T-cell (primary cell): ENCODE data around the gene LINGO3. TPM values are rescaled to one million over a fixed set of nuclear protein-coding genes. Genes with fewer than 3 reads are reported as not detected.

Experiments used
- ATAC-seq, 4 experiments: fragments of 200-7000 bp in 3 of 4; fragments of 150-1000 bp in 1 of 4; cut with Tn5 transposase; replicated peaks in 1 of 4; 1 replicate in 3 of 4; 2 replicates in 1 of 4; pipeline ENCODE4 v1.10.0; 2021; ENCODE audit warnings: moderate library complexity in 3 of 4, mild to moderate bottlenecking in 2 of 4, moderate number of reproducible peaks in 1 of 4
- CTCF ChIA-PET, 2 donors: fragments of 300-600 bp; sonication (Branson Sonifier 250); formaldehyde crosslinking; loops; one replicate each; lab custom pipeline; 2022; ENCODE audit warnings: antibody characterized with exemption in 2 of 2; lab: Charles Lee
- POLR2A ChIA-PET, 2 donors: fragments of 300-600 bp; sonication (Branson Sonifier 250); formaldehyde crosslinking; loops; one replicate each; lab custom pipeline; 2022; ENCODE audit warnings: antibody characterized with exemption in 2 of 2; lab: Charles Lee
- DNase-seq, 35 experiments: peaks; one replicate each; pipeline versions ENCODE4 v3.0.0 to v3.0.0-alpha.2; 2013 to 2023
- H3K27ac ChIP-seq: one replicate; pipeline ENCODE4 v1.5.1; 2013; ENCODE audit warnings: low read length
- H3K27me3 ChIP-seq, 2 experiments: replicated peaks in 1 of 2; 1 replicate in 1 of 2; 2 replicates in 1 of 2; pipeline versions ENCODE4 v1.6.1 to v1.7.0; 2013; ENCODE audit warnings: low read length in 1 of 2, mixed read lengths in 1 of 2; ENCODE audit not compliant: control insufficient read depth in 2 of 2, insufficient read depth in 2 of 2; ENCODE audit errors: extremely low read depth in 1 of 2
- H3K36me3 ChIP-seq, 2 donors: 1 replicate in 1 of 2; 2 replicates in 1 of 2; pipeline versions ENCODE4 v1.6.1 to v1.7.0; 2013; ENCODE audit warnings: low read length in 1 of 2; ENCODE audit not compliant: control insufficient read depth in 2 of 2, insufficient read depth in 1 of 2; ENCODE audit errors: extremely low read depth in 1 of 2
- H3K4me1 ChIP-seq, 2 experiments: 1 replicate in 1 of 2; 2 replicates in 1 of 2; pipeline versions ENCODE4 v1.6.1 to v1.7.0; 2013; ENCODE audit warnings: low read length in 2 of 2, mixed read lengths in 1 of 2; ENCODE audit not compliant: insufficient read depth in 2 of 2, control insufficient read depth in 1 of 2; ENCODE audit errors: extremely low read depth in 1 of 2
- H3K4me3 ChIP-seq, 2 donors: 1 replicate in 1 of 2; 2 replicates in 1 of 2; pipeline versions ENCODE4 v1.5.1 to v1.7.0; 2013; ENCODE audit warnings: mild to moderate bottlenecking in 2 of 2, low read length in 1 of 2, moderate library complexity in 1 of 2; ENCODE audit not compliant: control insufficient read depth in 1 of 2; ENCODE audit errors: extremely low read depth in 1 of 2
- H3K9me3 ChIP-seq: 2 replicates; pipeline ENCODE4 v1.7.0; 2013
- H3K27ac Mint-ChIP-seq, 2 donors: one replicate each; pipeline ENCODE4 v1.8.0; 2020 to 2021; ENCODE audit warnings: mild to moderate bottlenecking in 2 of 2, mixed read lengths in 2 of 2
- H3K27me3 Mint-ChIP-seq, 2 donors: one replicate each; pipeline ENCODE4 v1.8.0; 2021 to 2022; ENCODE audit warnings: mixed read lengths in 2 of 2
- H3K36me3 Mint-ChIP-seq: one replicate; pipeline ENCODE4 v1.8.0; 2021; ENCODE audit warnings: mixed read lengths
- H3K4me1 Mint-ChIP-seq, 3 donors: one replicate each; pipeline ENCODE4 v1.8.0; 2020 to 2022; ENCODE audit warnings: mixed read lengths in 3 of 3, mild to moderate bottlenecking in 1 of 3
- H3K4me3 Mint-ChIP-seq, 3 donors: one replicate each; pipeline ENCODE4 v1.8.0; 2020 to 2022; ENCODE audit warnings: mild to moderate bottlenecking in 3 of 3, mixed read lengths in 3 of 3, moderate library complexity in 3 of 3
- H3K9me3 Mint-ChIP-seq, 3 donors: one replicate each; pipeline ENCODE4 v1.8.0; 2020 to 2022; ENCODE audit warnings: mixed read lengths in 3 of 3
- WGBS: methylation state at CpG from one replicate; pipeline ENCODE4 v1.1.5; 2013; ENCODE audit warnings: missing lambda C conversion rate; ENCODE audit not compliant: insufficient coverage; 5-methylcytosine and 5-hydroxymethylcytosine counted together
- total RNA-seq, 35 experiments: library from RNA in 6 of 35; stranded (reverse) in 6 of 35; fragments of 120-200 nt in 1 of 35; gene quantifications; one replicate each; pipeline versions ENCODE4 v1.2.1 to v1.2.4 and lab custom pipeline; 2013 to 2026

Gene LINGO3
- total RNA-seq, 5 donors from 2014 or later (not counting 1 experiment from before 2014, with no cell fraction given), result 0.23 to 1.7 (median 0.99) TPM

DNA sequence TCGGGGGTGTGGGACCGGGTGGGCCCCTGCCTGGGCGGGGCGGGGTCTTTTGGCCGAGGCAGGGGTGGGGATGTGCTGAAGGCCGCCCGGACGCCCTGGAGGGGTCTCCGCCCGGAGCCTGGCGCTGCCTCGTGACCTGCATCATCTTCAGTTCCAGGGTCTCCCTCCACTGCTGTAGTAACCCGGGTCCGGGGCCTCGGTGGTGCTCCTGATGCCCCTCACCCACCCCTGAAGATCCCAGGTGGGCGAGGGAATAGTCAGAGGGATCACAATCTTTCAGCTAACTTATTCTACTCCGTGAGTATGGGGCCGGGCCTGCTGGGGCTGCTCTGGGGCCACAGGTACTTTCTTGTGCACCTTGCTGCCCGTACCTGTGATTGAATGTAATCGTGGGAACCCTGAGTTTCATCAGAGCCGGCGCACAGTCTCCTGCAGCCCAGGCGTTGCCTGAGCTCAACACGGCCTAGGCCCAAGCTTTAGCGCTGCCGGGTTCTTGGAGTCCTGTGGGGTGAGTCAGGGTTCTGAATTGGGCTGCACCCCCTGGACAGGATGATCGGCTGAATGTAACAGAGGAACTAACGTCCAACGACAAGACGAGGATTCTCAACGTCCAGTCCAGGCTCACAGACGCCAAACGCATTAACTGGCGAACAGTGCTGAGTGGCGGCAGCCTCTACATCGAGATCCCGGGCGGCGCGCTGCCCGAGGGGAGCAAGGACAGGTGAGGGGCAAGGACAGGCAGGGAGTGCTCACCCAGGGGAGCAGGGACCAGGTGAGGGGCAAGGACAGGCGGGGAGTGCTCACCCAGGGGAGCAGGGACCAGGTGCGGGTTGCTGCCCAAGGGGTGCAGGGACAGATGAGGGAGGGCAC lies 36.5 kb downstream of the LINGO3 start:
- Histone ChIP-seq H3K9me3 (no peaks in the 10 kb centered on the region), H3K27ac (peak overlapping the region; percentile 85), H3K27me3 (no peaks in the 10 kb centered on the region), H3K4me1 (peaks cover 6 to 53% of the 10 kb centered on the region in 2 experiments), H3K4me3 (peak overlapping the region; percentile 96 to 99), H3K36me3 (peaks cover 0 to 26% of the 10 kb centered on the region in 2 donors)
- 38% methylated on average over 26 of the region's 43 CpGs for WGBS
- ATAC-seq, result no peak
- Mint-ChIP-seq H3K27ac (peak overlapping the region; percentile 89 to 95), H3K4me3 (peak overlapping the region; percentile 89 to 91 (median 90)), H3K36me3 (peaks cover 14% of the 10 kb centered on the region), H3K9me3 (no peaks in the 10 kb centered on the region), H3K4me1 (peaks cover 42 to 46% (median 44%) of the 10 kb centered on the region in 3 donors), H3K27me3 (no peaks in the 10 kb centered on the region)
- ChIA-PET POLR2A (interaction anchor here (0.6 to 0.8 kb wide), 2 partner anchors 32 to 204 kb away, joined by 3 to 6 read pairs; partner anchors contain the start of gene GADD45B (in 1 of the 2)), CTCF (interaction anchor here (0.7 to 1.4 kb wide), 4 partner anchors 13 to 1012 kb away, joined by 3 to 7 read pairs (median 4); partner anchors contain the start of gene PLEKHJ1 (in 1 of the 2))
- peak in 2 of 35 experiments; percentile 36 to 47 for DNase-seq

- WGBS, result under 1% methylated on average over 84 of the region's 88 CpGs
Observed at GRCh38 chr19:2270423-2271233, 37.3 kb downstream of the LINGO3 start.

DNA sequence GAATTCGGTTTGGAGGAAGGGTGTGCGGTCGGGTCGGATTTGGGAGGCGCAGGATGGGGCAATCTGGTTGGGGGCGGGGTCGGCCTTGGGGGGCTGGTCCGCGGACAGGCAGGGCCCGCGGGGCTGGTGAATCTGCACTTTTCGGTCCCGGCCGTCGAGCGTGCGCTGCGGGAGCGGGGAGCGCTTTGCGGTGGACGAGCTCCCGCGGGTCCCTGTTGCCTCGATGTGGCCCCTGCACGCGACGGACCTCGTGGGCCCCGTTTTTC lies 37.9 kb downstream of the LINGO3 start:
- Mint-ChIP-seq H3K4me3 (peak overlapping the region; percentile 90 to 91 (median 90)), H3K36me3 (peaks cover 12% of the 10 kb centered on the region), H3K9me3 (no peaks in the 10 kb centered on the region), H3K27ac (peak overlapping the region; percentile 88 to 91), H3K4me1 (peaks cover 44 to 47% (median 47%) of the 10 kb centered on the region in 3 donors), H3K27me3 (no peaks in the 10 kb centered on the region)
- POLR2A ChIA-PET, result interaction anchor here in 1 of 2 donors (0.6 kb wide), 1 partner anchor 119 kb away, joined by 3 read pairs; the partner anchor contains the start of gene AP3D1
- no peaks in the 10 kb centered on the region for H3K27me3 ChIP-seq
- peak overlapping the region; percentile 85 for H3K27ac ChIP-seq
- H3K4me1 ChIP-seq, result peaks cover 6 to 50% of the 10 kb centered on the region in 2 experiments
- CTCF ChIA-PET, result no interaction called here
- peak overlapping the region; percentile 96 to 99 for H3K4me3 ChIP-seq
- H3K36me3 ChIP-seq, result peaks cover 0 to 24% of the 10 kb centered on the region in 2 donors
- WGBS, result under 1% methylated on average over 27 of the region's 30 CpGs
- no peak for ATAC-seq
- no peaks in the 10 kb centered on the region for H3K9me3 ChIP-seq
- peak in 4 of 35 experiments; percentile 29 to 52 (median 38) for DNase-seq

More at GRCh38 chr19:2270423-2271233, 37.3 kb downstream of the LINGO3 start:
- CTCF ChIA-PET, result no interaction called here
- peaks cover 14% of the 10 kb centered on the region for H3K36me3 Mint-ChIP-seq
- ATAC-seq (peak; percentile 14 to 21 (median 17)), DNase-seq (peak; percentile 33 to 84 (median 67))
- Histone ChIP-seq H3K27me3 (no peaks in the 10 kb centered on the region), H3K27ac (peak overlapping the region; percentile 85), H3K4me1 (peaks cover 6 to 55% of the 10 kb centered on the region in 2 experiments), H3K9me3 (no peaks in the 10 kb centered on the region), H3K36me3 (peaks cover 0 to 24% of the 10 kb centered on the region in 2 donors), H3K4me3 (peak overlapping the region; percentile 96 to 99)
- H3K27me3 Mint-ChIP-seq, result no peaks in the 10 kb centered on the region
- peaks cover 46 to 50% (median 48%) of the 10 kb centered on the region in 3 donors for H3K4me1 Mint-ChIP-seq
- H3K9me3 Mint-ChIP-seq, result no peaks in the 10 kb centered on the region
- peak overlapping the region in 1 of 2 donors; percentile 88 for H3K27ac Mint-ChIP-seq
- H3K4me3 Mint-ChIP-seq, result peak overlapping the region; percentile 90 to 91 (median 90)
- POLR2A ChIA-PET, result interaction anchor here in 1 of 2 donors (0.6 kb wide), 1 partner anchor 119 kb away, joined by 3 read pairs; the partner anchor contains the start of gene AP3D1

- Histone ChIP-seq H3K4me1 (peaks cover 6 to 46% of the 10 kb centered on the region in 2 experiments), H3K27me3 (no peaks in the 10 kb centered on the region), H3K27ac (peak overlapping the region; percentile 85), H3K4me3 (peak overlapping the region; percentile 96 to 99), H3K9me3 (no peaks in the 10 kb centered on the region), H3K36me3 (peaks cover 0 to 24% of the 10 kb centered on the region in 2 donors)
- under 1% methylated on average over 94 of the region's 103 CpGs for WGBS
- H3K36me3 Mint-ChIP-seq, result peaks cover 10% of the 10 kb centered on the region
- peaks cover 41 to 45% (median 41%) of the 10 kb centered on the region in 3 donors for H3K4me1 Mint-ChIP-seq
- H3K4me3 Mint-ChIP-seq, result peak overlapping the region; percentile 90 to 91 (median 90)
- peak; percentile 80 to 86 (median 84) for ATAC-seq
- H3K27ac Mint-ChIP-seq, result peak overlapping the region; percentile 88 to 91
- ChIA-PET CTCF (no interaction called here), POLR2A (no interaction called here)
- DNase-seq, result peak; percentile 95 to 99 (median 99)
- H3K27me3 Mint-ChIP-seq, result no peaks in the 10 kb centered on the region
- H3K9me3 Mint-ChIP-seq, result no peaks in the 10 kb centered on the region
Observed at GRCh38 chr19:2269244-2270156, 38.5 kb downstream of the LINGO3 start.

GRCh38 chr19:2268861-2269243 lies 39.1 kb downstream of the LINGO3 start:
- H3K27ac Mint-ChIP-seq, result peak overlapping the region in 1 of 2 donors; percentile 60
- H3K9me3 Mint-ChIP-seq, result no peaks in the 10 kb centered on the region
- Histone ChIP-seq H3K4me1 (peaks cover 4 to 39% of the 10 kb centered on the region in 2 experiments), H3K4me3 (peak overlapping the region; percentile 55 to 91), H3K9me3 (no peaks in the 10 kb centered on the region), H3K27ac (peak overlapping the region; percentile 60), H3K36me3 (peaks cover 0 to 24% of the 10 kb centered on the region in 2 donors), H3K27me3 (no peaks in the 10 kb centered on the region)
- DNase-seq (no peak), ATAC-seq (no peak)
- ChIA-PET CTCF (no interaction called here), POLR2A (no interaction called here)
- peaks cover 34 to 38% (median 35%) of the 10 kb centered on the region in 3 donors for H3K4me1 Mint-ChIP-seq
- WGBS, result 0% methylated on average over 13 of the region's 19 CpGs
- peaks cover 10% of the 10 kb centered on the region for H3K36me3 Mint-ChIP-seq
- peak overlapping the region; percentile 90 to 91 (median 90) for H3K4me3 Mint-ChIP-seq
- no peaks in the 10 kb centered on the region for H3K27me3 Mint-ChIP-seq
